PFSK-1 (cell line): ENCODE results near the gene CCNB2.

ENCODE experiments used
- FOXP2 ChIP-seq: optimal IDR thresholded peaks from 2 replicates; pipeline ENCODE3; 2011; ENCODE audit warnings: borderline replicate concordance, control low read depth, inconsistent platforms; ENCODE audit not compliant: insufficient read depth; ENCODE audit errors: extremely low read length, extremely low read depth
- POLR2AphosphoS5 ChIP-seq: IDR thresholded peaks from 2 replicates; pipeline ENCODE4 v1.6.1; 2012; ENCODE audit warnings: low read depth, mild to moderate bottlenecking, control low read depth, low read length, moderate library complexity
- SIN3A ChIP-seq: IDR thresholded peaks from 2 replicates; pipeline ENCODE4 v1.6.1; 2012; ENCODE audit warnings: mild to moderate bottlenecking, low read length, moderate library complexity, borderline replicate concordance; ENCODE audit not compliant: insufficient read depth
- TAF1 ChIP-seq: IDR thresholded peaks from 2 replicates; pipeline ENCODE4 v1.6.1; 2012; ENCODE audit warnings: low read length, control low read depth, borderline replicate concordance; ENCODE audit not compliant: insufficient read depth
- TF ChIP-seq, protein P1 (sequence below), 2 experiments: IDR thresholded peaks; 2 replicates each; pipeline versions ENCODE4 v1.6.1 to v1.8.0; 2011 to 2012; ENCODE audit warnings: low read depth in 2 of 2, low read length in 2 of 2, control low read depth in 1 of 2, inconsistent platforms in 1 of 2, mild to moderate bottlenecking in 1 of 2, moderate library complexity in 1 of 2; ENCODE audit not compliant: insufficient read depth in 1 of 2

CCNB2 gene

DNA sequence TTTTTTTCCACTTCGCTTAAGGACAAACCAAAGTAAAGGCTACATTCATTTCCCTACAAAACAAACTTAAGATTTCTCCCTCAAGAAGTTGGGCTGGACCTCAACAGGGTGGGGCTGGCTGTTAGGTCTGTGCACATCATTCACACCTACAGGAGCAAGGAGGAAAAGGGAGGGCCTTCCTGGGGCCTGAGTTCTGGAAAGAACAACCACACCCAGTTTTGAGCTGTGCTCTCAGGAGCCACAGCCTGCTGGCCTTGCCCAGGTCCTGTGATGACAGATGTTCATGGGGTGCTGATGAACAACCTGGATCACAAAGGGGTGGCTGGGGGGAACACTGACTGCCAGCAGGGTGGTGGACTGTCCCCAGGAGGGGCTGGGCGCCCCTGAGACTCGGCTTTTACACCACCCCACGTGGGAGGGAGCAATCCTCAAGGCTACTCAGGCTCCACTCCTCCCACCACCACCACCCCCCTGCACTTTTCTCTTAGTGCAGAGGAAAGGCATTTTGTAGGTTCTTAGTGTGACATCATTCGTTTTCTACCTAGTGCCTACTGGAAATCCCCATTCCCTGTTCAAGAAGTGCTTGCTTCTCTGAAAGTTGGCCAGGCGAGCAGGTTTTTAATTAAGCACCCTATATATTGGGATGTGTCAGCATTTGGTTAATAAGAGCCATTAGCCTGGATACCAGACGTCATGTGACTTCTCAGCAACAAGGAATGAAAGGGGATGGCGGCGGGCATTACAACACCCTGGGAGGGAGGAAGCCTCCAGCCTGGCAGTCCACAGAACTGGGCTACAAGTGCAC, 35.7 kb downstream of the CCNB2 start:
- no peak for TF ChIP-seq SIN3A
- TF ChIP-seq POLR2AphosphoS5 = no peak
- TF ChIP-seq, protein P1, sequence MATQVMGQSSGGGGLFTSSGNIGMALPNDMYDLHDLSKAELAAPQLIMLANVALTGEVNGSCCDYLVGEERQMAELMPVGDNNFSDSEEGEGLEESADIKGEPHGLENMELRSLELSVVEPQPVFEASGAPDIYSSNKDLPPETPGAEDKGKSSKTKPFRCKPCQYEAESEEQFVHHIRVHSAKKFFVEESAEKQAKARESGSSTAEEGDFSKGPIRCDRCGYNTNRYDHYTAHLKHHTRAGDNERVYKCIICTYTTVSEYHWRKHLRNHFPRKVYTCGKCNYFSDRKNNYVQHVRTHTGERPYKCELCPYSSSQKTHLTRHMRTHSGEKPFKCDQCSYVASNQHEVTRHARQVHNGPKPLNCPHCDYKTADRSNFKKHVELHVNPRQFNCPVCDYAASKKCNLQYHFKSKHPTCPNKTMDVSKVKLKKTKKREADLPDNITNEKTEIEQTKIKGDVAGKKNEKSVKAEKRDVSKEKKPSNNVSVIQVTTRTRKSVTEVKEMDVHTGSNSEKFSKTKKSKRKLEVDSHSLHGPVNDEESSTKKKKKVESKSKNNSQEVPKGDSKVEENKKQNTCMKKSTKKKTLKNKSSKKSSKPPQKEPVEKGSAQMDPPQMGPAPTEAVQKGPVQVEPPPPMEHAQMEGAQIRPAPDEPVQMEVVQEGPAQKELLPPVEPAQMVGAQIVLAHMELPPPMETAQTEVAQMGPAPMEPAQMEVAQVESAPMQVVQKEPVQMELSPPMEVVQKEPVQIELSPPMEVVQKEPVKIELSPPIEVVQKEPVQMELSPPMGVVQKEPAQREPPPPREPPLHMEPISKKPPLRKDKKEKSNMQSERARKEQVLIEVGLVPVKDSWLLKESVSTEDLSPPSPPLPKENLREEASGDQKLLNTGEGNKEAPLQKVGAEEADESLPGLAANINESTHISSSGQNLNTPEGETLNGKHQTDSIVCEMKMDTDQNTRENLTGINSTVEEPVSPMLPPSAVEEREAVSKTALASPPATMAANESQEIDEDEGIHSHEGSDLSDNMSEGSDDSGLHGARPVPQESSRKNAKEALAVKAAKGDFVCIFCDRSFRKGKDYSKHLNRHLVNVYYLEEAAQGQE (IDR thresholded peaks at IDR 0.05; ENCODE audit: insufficient read depth in 1 of 2, low read depth in 2 of 2, low read length in 2 of 2) = no peak
- TF ChIP-seq TAF1 = no peak
- no peak for TF ChIP-seq FOXP2

DNA sequence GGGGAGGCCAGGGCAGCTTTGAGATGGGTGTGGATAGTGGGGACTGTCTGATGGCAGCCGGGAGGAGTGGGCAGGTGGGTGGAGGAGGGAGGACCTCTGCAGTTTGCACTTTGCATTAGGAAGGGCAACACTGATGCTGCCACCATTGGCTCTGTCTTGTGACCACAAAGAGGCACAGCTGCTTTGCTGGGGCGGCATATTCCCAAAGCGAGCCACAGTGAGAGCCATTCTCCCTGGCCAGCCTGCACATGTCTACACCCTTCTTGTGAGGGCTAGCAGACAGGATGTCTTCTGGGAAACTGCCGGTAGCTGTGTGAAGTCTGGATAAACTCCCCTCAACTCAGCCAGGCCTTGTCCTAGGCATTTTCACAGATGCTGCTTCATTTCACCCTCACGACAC, 38.3 kb downstream of the CCNB2 start:
- no peak for TF ChIP-seq TAF1
- TF ChIP-seq, protein P1 (IDR thresholded peaks at IDR 0.05; ENCODE audit: insufficient read depth in 1 of 2, low read depth in 2 of 2, low read length in 2 of 2) = no peak
- no peak for TF ChIP-seq SIN3A
- no peak for TF ChIP-seq POLR2AphosphoS5
- no peak for TF ChIP-seq FOXP2

DNA sequence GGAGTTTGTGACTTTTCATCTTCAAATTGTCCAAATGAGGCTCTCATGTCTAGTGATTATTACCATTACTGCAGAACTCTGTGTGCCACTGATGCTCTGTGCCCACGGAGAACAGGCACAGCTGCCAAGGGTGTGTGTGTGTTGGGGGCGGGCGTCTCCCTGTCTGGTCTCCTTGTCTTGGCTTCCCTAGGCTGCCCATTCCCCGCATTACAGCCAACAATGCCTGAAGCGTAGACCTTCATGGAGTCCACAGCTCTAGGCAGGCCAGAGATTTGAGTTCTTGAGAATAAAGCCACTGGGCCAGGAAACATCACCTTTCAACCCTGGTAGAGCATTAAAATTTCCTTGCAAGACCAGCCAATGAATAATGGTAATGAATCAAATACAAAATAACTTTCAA, 42.7 kb downstream of the CCNB2 start:
- TF ChIP-seq POLR2AphosphoS5 (no peak), SIN3A (no peak), FOXP2 (no peak), TAF1 (no peak)
- TF ChIP-seq, protein P1 (IDR thresholded peaks at IDR 0.05; ENCODE audit: insufficient read depth in 1 of 2, low read depth in 2 of 2, low read length in 2 of 2) = no peak

DNA sequence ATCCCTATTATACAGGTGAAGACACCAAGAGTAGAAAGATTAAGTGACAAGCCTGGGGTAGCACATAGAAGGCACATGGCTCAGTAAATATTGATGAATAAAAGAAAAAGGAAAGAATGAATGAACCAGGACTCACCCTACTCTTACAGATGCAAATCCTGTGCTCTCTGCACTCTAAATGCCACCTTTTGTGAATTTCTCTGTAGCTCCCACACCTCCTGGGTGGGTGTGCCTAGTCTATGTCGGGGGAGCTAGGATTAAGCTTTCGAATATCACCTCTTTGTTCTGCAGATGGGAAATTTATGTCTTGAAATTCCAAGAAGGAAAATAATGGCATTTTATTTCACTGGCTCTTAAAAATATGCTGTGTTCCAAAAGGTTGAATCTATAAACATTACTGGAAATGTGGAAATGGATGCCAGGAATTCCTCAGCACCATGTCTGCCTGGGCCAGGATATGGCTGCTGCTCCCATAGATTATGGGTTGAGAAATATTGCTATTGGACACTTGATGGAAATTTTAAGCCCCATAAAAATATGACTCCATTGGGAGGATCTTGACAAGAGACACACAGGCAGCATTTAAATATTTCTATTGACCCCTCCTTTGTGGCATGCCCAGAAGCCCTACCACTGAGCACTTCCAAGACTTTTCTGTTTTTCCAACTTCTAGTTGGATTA, 43.3 kb downstream of the CCNB2 start:
- TF ChIP-seq, protein P1 (IDR thresholded peaks at IDR 0.05; ENCODE audit: insufficient read depth in 1 of 2, low read depth in 2 of 2, low read length in 2 of 2) = no peak
- TF ChIP-seq SIN3A = no peak
- no peak for TF ChIP-seq TAF1
- no peak for TF ChIP-seq POLR2AphosphoS5
- no peak for TF ChIP-seq FOXP2
